AG10803 (cell line): ENCODE data around the gene NF2.

Experiments used
- DNase-seq: peaks from one replicate; pipeline ENCODE4 v3.0.0; 2010; ENCODE audit warnings: low read depth
- H3K4me3 ChIP-seq: 2 replicates; pipeline ENCODE4 v1.5.1; 2011; ENCODE audit warnings: mild to moderate bottlenecking, low read length, control low read depth
- CTCF ChIP-seq: conservative IDR thresholded peaks from 2 replicates; pipeline ENCODE4 v1.5.1; 2011; ENCODE audit warnings: mild to moderate bottlenecking, low read length, control low read depth, inconsistent platforms

NF2 gene

GRCh38 chr22:29615705-29616327 lies 12.4 kb downstream of the NF2 start:
- DNase-seq, result no peak
- H3K4me3 ChIP-seq, result no peak overlapping the region
- no peak for TF ChIP-seq CTCF

DNA sequence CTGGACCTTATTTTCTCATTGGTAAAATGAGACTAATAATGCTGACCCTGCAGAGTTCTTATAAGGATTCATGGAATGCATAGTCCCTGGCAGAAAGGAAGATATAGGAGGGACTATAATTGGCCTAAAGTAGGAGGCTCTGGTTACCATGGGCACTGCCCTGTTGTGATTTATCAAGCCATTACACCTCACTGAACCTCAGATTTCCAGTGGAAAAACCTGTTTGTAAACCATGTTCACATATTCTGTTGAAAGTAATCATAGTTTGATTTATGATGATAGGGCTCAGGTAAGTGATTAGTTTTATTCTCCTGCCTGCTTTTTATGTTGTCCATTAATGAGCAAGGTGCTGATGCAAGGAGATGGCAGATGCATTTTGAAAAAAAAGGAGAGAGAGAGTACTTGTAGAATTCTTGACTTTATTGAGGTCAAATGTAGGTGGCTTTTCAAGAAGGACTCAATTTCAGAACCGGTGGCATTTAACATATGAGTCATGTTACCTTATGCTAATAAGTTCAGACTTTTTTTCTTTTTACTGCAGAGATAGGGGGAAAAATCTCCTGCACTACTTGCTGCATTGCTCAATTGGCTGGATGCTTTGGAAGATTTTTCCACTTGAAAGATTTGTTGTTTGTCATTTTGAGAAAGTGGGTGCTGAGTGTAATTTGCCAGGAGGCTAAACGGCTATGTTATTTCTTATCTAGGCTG lies 14.6 kb downstream of the NF2 start:
- DNase-seq, result peak; percentile 57
- no peak overlapping the region for H3K4me3 ChIP-seq
- TF ChIP-seq CTCF, result no peak

- H3K4me3 ChIP-seq, result peak overlapping the region; percentile 9
- no peak for TF ChIP-seq CTCF
- peak; percentile 97 for DNase-seq
These were observed 18.5 kb downstream of the NF2 start for GRCh38 chr22:29621761-29622526.

DNA sequence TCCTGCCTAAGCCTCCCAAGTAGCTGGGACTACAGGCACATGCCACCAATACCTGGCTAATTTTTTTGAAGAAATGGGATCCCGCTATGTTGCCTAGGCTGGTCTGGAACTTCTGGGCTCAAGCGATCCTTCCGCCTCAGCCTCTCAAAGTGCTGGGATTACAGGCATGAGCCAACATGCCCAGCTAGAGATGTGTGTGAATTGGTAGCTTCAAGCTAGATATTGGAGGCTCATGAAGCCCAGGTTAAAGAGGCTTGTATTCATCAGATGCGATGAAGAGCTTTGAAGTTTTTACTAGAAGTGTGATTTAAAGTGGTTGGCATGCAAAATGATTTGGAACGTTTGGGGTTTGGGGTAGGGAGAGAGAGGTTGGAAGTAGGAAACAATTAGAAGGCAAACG lies 19.6 kb downstream of the NF2 start:
- TF ChIP-seq CTCF, result no peak
- DNase-seq, result no peak
- H3K4me3 ChIP-seq, result no peak overlapping the region

GRCh38 chr22:29623553-29624169 lies 20.2 kb downstream of the NF2 start:
- no peak for TF ChIP-seq CTCF
- no peak for DNase-seq
- H3K4me3 ChIP-seq, result no peak overlapping the region

DNA sequence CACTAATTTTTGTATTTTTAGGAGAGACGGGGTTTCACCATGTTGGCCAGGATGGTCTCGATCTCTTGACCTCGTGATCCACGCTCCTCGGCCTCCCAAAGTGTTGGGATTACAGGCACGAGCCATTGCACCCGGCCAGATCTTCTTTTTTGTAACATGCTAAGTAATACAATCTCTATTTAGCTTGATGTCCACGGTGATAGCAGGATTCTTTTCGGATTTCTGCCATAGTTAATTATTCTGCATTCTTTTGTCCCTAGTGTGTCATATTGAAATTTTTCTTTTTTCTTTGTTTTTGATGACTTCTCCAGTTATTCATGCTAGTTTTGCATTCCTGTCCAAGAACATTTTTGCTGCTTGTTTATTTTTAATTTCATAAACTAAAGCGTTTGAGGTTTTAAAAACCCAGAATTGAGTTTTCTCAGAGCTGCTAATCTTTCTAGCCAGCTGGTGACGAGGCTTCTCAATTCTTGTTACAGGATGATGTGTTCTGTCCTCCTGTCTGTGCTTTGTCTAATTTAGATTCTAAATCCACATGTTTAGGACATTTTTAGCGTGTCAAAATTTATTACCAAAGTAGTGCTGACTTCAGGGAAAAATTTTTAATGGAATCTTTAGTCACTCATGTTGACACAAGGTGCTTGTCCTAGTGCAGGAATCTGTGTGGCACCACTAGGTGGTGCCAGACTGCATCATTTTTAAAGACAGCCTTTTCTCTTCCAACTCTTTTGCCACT lies 21.8 kb downstream of the NF2 start:
- peak; percentile 93 for DNase-seq
- TF ChIP-seq CTCF, result peak; percentile 85
- no peak overlapping the region for H3K4me3 ChIP-seq
